ENCODE measurements around the gene MAP2K5.

DNA sequence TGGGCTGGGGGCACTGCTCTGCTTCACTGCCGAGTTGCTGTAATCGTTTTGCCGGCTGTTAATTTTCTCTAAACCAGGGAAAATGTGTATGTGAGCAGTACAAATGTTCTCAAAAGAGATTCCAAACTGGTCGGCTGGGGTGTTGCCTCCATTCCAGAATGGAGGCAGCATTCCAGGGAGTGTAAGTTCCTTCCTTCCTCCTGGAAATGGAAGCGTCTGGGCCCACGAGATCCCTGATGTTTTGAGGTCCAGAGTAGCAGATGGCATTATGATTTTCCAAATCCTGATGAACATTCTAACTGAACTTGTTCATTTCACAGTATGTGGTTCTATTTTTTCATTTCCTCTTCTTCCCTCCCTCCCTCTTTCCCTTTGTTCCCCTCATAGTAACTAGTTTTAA lies 218.4 kb downstream of the MAP2K5 start:
- TF ChIP-seq POLR2A (conservative IDR thresholded peaks at IDR 0.05) (no peak), CTCF (IDR thresholded peaks at IDR 0.05 in 2 of 3, conservative IDR thresholded peaks at IDR 0.05 in 1 of 3; ENCODE audit: insufficient read depth in 2 of 3, low read depth in 1 of 3, low read length in 3 of 3) (no peak), ZNF274 (IDR thresholded peaks at IDR 0.05; ENCODE audit: borderline replicate concordance, low read depth, low read length) (no peak), MXI1 (IDR thresholded peaks at IDR 0.05; ENCODE audit: low read depth, low read length) (no peak), FOS (IDR thresholded peaks at IDR 0.05; ENCODE audit: extremely low read depth, insufficient read length) (no peak), SP1 (CRISPR knock-in tag; IDR thresholded peaks at IDR 0.05) (no peak), EP300 (IDR thresholded peaks at IDR 0.05; ENCODE audit: low read length) (no peak), ATF7 (IDR thresholded peaks at IDR 0.05) (no peak), POLR2AphosphoS5 (IDR thresholded peaks at IDR 0.05; ENCODE audit: control insufficient read depth, insufficient read depth, low read depth, low read length) (no peak), IRF2 (CRISPR knock-in tag; IDR thresholded peaks at IDR 0.05) (no peak), E2F6 (IDR thresholded peaks at IDR 0.05; ENCODE audit: borderline replicate concordance in 1 of 2, extremely low read depth in 1 of 2, insufficient read depth in 1 of 2, insufficient read length in 1 of 2, low read depth in 1 of 2, low read length in 1 of 2, poor library complexity in 1 of 2, severe bottlenecking in 1 of 2) (no peak)
